Astrocyte of the cerebellum (primary cell): ENCODE measurements around the gene GPS1.
A peak's percentile ranks its signal among the peaks of the same experiment; 100 is the strongest.

Source experiments
- DNase-seq: peaks from one replicate; pipeline ENCODE4 v3.0.0-alpha.2; 2011; ENCODE audit warnings: low read depth
- H3K4me3 ChIP-seq: 2 replicates; pipeline ENCODE4 v1.5.1; 2011; ENCODE audit warnings: mild to moderate bottlenecking, low read depth, low read length, moderate library complexity
- CTCF ChIP-seq: IDR thresholded peaks from 2 replicates; pipeline ENCODE4 v1.5.1; 2012; ENCODE audit warnings: low read length, low read depth, moderate library complexity, mild to moderate bottlenecking; ENCODE audit errors: missing control alignments
- in situ Hi-C: cut with HindIII; loops from 2 replicates; pipeline ENCODE4 v1.10.0; 2017; ENCODE audit warnings: low sequenced_read_pairs

Gene GPS1

GRCh38 chr17:82028966-82029365 is 22.7 kb upstream of the GPS1 start:
- DNase-seq = no peak
- in situ Hi-C loops = no loop called here
- TF ChIP-seq CTCF = no peak
- no peak overlapping the region for H3K4me3 ChIP-seq

- H3K4me3 ChIP-seq = no peak overlapping the region
- TF ChIP-seq CTCF = no peak
- DNase-seq = no peak
- in situ Hi-C loops = no loop called here
Observed at GRCh38 chr17:82029391-82029790, 22.3 kb upstream of the GPS1 start.

- TF ChIP-seq CTCF = no peak
- in situ Hi-C loops = loop anchor here (10.0 kb wide), 2 partner anchors 55 to 105 kb away; partner anchors contain the start of gene ASPSCR1
Observed at GRCh38 chr17:82029990-82030469, 21.7 kb upstream of the GPS1 start.

GRCh38 chr17:82030470-82031302 is 21.0 kb upstream of the GPS1 start:
- DNase-seq = peak; percentile 65
- peak overlapping the region; percentile 58 for H3K4me3 ChIP-seq
- in situ Hi-C loops = loop anchor here (10.0 kb wide), 2 partner anchors 56 to 104 kb away; partner anchors contain the start of gene ASPSCR1
- peak; percentile 41 for TF ChIP-seq CTCF

More at GRCh38 chr17:82029990-82030469, 21.7 kb upstream of the GPS1 start:
- no peak overlapping the region for H3K4me3 ChIP-seq
- no peak for DNase-seq

GRCh38 chr17:82031303-82031884 is 20.3 kb upstream of the GPS1 start, which contains the start of gene RAC3:
Gene RAC3, plus strand, starts transcription at chr17:82031678. Its CDS starts 84 bp downstream, at chr17:82031762.
- in situ Hi-C loops = loop anchor here (10.0 kb wide), 2 partner anchors 57 to 103 kb away; partner anchors contain the start of gene ASPSCR1
- peak within 1 kb of the TSS; percentile 58 for H3K4me3 ChIP-seq
- no peak for TF ChIP-seq CTCF
- DNase-seq = no peak

GRCh38 chr17:82031885-82032627 is 19.6 kb upstream of the GPS1 start:
- TF ChIP-seq CTCF = no peak
- peak overlapping the region; percentile 58 for H3K4me3 ChIP-seq
- DNase-seq = no peak
- in situ Hi-C loops = loop anchor here (10.0 kb wide), 2 partner anchors 57 to 103 kb away; partner anchors contain the start of gene ASPSCR1
